ENCODE measurements around the gene CHMP1B.

CHMP1B gene

DNA sequence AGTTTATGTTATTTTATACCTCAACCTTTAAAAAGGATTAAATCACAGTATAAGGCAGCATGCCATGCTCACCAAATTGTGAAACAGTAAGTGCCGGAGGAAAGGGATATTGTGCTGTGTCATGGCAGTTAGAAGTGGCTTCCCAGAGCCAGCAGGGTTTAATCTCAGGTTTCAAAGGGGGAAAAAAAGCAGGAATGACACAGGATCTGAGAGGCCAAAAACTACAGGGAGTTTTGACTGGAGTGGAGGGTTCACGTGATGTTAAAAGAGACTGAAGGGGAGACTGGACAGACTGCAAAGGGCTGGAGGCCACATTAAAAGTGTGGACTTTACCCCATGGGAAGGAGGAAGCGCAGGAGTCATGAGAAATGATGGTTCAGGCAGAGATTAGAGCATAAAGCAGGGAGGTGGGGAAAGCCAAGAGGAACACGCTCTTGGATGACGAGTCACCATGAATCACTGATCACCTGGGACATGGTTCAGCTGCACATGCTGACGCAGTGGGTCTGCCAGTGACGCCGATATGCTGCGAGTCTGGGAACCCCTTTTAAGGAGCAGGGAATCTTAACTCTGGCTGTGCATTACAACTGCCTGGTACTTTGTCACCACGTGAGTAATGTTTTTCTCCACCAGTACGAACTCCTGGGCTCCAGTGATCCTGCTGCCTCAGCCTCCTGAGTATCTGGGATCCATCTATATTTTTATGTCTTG is 6.1 kb downstream of the CHMP1B start:
- peak; percentile 91 for DNase-seq (ENCODE audit: low read depth)
- TF ChIP-seq, protein P1, sequence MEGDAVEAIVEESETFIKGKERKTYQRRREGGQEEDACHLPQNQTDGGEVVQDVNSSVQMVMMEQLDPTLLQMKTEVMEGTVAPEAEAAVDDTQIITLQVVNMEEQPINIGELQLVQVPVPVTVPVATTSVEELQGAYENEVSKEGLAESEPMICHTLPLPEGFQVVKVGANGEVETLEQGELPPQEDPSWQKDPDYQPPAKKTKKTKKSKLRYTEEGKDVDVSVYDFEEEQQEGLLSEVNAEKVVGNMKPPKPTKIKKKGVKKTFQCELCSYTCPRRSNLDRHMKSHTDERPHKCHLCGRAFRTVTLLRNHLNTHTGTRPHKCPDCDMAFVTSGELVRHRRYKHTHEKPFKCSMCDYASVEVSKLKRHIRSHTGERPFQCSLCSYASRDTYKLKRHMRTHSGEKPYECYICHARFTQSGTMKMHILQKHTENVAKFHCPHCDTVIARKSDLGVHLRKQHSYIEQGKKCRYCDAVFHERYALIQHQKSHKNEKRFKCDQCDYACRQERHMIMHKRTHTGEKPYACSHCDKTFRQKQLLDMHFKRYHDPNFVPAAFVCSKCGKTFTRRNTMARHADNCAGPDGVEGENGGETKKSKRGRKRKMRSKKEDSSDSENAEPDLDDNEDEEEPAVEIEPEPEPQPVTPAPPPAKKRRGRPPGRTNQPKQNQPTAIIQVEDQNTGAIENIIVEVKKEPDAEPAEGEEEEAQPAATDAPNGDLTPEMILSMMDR (IDR thresholded peaks at IDR 0.05; ENCODE audit: control insufficient read depth, insufficient read depth, low read depth, low read length, missing control alignments), result no peak
- H3K4me3 ChIP-seq (ENCODE audit: control insufficient read depth, low read depth, low read length), result no peak overlapping the region

- H3K4me3 ChIP-seq (ENCODE audit: control insufficient read depth, low read depth, low read length), result no peak overlapping the region
- no peak for DNase-seq (ENCODE audit: low read depth)
These were observed 8.1 kb downstream of the CHMP1B start for GRCh38 chr18:11859282-11859830.

DNA sequence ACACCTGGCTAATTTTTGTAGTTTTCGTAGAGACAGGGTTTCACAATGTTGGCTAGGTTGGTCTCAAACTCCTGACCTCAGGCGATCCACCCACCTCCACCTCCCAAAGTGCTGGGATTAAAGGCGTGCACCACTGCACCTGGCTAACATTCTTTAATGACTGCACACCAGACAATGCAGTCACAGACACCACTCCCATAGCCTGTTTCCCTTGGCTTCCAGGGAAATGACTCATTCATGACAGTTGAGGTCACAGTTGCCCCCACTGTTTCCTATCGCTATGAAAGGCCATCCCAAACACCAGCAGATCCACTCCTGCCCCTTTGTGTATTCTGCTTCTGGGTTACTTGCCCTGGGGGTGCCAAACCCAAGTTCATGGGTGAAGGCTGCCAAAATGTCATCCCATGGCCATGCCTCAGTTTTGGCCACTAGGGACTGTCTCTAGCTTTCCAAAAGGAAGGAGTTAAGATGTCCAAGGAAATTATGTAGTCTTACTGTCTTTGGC is 8.7 kb downstream of the CHMP1B start:
- TF ChIP-seq, protein P1 (IDR thresholded peaks at IDR 0.05; ENCODE audit: control insufficient read depth, insufficient read depth, low read depth, low read length, missing control alignments), result peak; percentile 31
- no peak overlapping the region for H3K4me3 ChIP-seq (ENCODE audit: control insufficient read depth, low read depth, low read length)
- DNase-seq (ENCODE audit: low read depth), result no peak

More at GRCh38 chr18:11859282-11859830, 8.1 kb downstream of the CHMP1B start:
- TF ChIP-seq, protein P1 (IDR thresholded peaks at IDR 0.05; ENCODE audit: control insufficient read depth, insufficient read depth, low read depth, low read length, missing control alignments), result no peak

GRCh38 chr18:11860594-11861450 is 9.6 kb downstream of the CHMP1B start:
- DNase-seq (ENCODE audit: low read depth), result no peak
- H3K4me3 ChIP-seq (ENCODE audit: control insufficient read depth, low read depth, low read length), result no peak overlapping the region
- TF ChIP-seq, protein P1 (IDR thresholded peaks at IDR 0.05; ENCODE audit: control insufficient read depth, insufficient read depth, low read depth, low read length, missing control alignments), result no peak

GRCh38 chr18:11861583-11862288 is 10.5 kb downstream of the CHMP1B start:
- no peak for DNase-seq (ENCODE audit: low read depth)
- TF ChIP-seq, protein P1 (IDR thresholded peaks at IDR 0.05; ENCODE audit: control insufficient read depth, insufficient read depth, low read depth, low read length, missing control alignments), result no peak
- H3K4me3 ChIP-seq (ENCODE audit: control insufficient read depth, low read depth, low read length), result no peak overlapping the region

Data from AG09309 (cell line).